Pancreas (tissue), 10 donors: ENCODE data around the gene DOCK4. TPM values are rescaled to one million over a fixed set of nuclear protein-coding genes. Genes with fewer than 3 reads are reported as not detected.

Experiments
- ATAC-seq, 4 donors: fragments of 200-7000 bp; cut with Tn5 transposase; one replicate each; pipeline versions ENCODE4 v1.8.0 to v1.9.1; 2020; ENCODE audit warnings: mild to moderate bottlenecking in 4 of 4, moderate library complexity in 4 of 4
- DNase-seq, 6 donors: peaks; one replicate each; pipeline ENCODE4 v3.0.0-alpha.2; 2020
- FAIRE-seq: peaks from 2 replicates; lab custom pipeline; 2012; peaks lifted over from hg19 to GRCh38; lab: Jason Lieb, UNC
- H3K27ac ChIP-seq, 4 donors: fragments of 200-600 bp; sonication (generic); 1 replicate in 3 of 4; 2 replicates in 1 of 4; pipeline versions ENCODE4 v1.5.0 to v1.8.0; 2020
- H3K27me3 ChIP-seq, 4 donors: fragments of 200-600 bp; one replicate each; pipeline ENCODE4 v1.8.0; 2021
- H3K36me3 ChIP-seq, 3 donors: fragments of 200-600 bp; sonication (generic) in 1 of 3; one replicate each; pipeline versions ENCODE4 v1.5.0 to v1.8.0; 2020 to 2021
- H3K4me1 ChIP-seq, 3 donors: fragments of 200-600 bp; one replicate each; pipeline ENCODE4 v1.8.0; 2021
- H3K4me3 ChIP-seq, 4 donors: fragments of 200-600 bp; sonication (generic) in 2 of 4; one replicate each; pipeline versions ENCODE4 v1.5.0 to v1.8.0; 2020 to 2021
- H3K9me3 ChIP-seq, 4 donors: fragments of 200-600 bp; one replicate each; pipeline ENCODE4 v1.8.0; 2021
- CTCF ChIP-seq, 4 donors: fragments of 200-600 bp; sonication (generic) in 3 of 4; IDR thresholded peaks; one replicate each; pipeline versions ENCODE4 v1.5.0 to v1.8.0; 2021; ENCODE audit warnings: antibody characterized with exemption in 4 of 4
- WGBS, 2 donors: extraction: QIAGEN DNeasy Blood & Tissue Kit; methylation state at CpG; one replicate each; pipeline ENCODE4 v1.1.7; 2013; 5-methylcytosine and 5-hydroxymethylcytosine counted together
- intact Hi-C, 3 donors: fragments of 100-400 bp; cut with DNase I; formaldehyde crosslinking; loops; one replicate each; pipeline versions ENCODE4 v1.11.1 to v1.14.2; 2022
- polyA plus RNA-seq, 2 donors: library from polyadenylated mRNA; stranded (reverse); fragments of 200-250 nt; gene quantifications; one replicate each; pipeline ENCODE4 v1.2.3, GENCODE V29; 2013
- total RNA-seq, 6 donors: library from RNA; stranded (reverse); fragmentation: NEBNext Ultra II Directional in 4 of 6; extraction: Animal tissue kit (Norgen Biotek cat#: 25700) in 4 of 6; gene quantifications; one replicate each; pipeline versions ENCODE4 v1.2.1 to v1.2.4, GENCODE V29; 2021 to 2023
- donor health status: healthy with polysubstance abuse.
- donor health status: DM: no; HTN: no; CAD: no; lungs with moderate emphysema.
- donor health status: DM: no; HTN: no; CAD: no.
- donor health status: control.
- donor health status: control.
- donor health status: Bipolar disorder and iron deficiency.
- donor health status: DM: yes; HTN: yes; CAD: no.
- donor health status: DM: no; HTN: no; CAD: no.
- donor health status: DM: no; HTN: no; CAD: no.
- donor health status: DM: yes; HTN: yes; CAD: no.

Gene DOCK4
- total and polyA plus RNA-seq, 8 donors: 5.4 to 15.5 (median 6.1) TPM

GRCh38 chr7:111801277-111801676 is 404.9 kb downstream of the DOCK4 start:
- intact Hi-C loops: no loop called here
- no peaks in the 10 kb centered on the region for H3K9me3 ChIP-seq
- no peak for ATAC-seq

GRCh38 chr7:111796671-111797070 is 409.5 kb downstream of the DOCK4 start:
- no peaks in the 10 kb centered on the region for H3K27me3 ChIP-seq
- WGBS, 2 donors: 75 to 76% methylated on average over 7 of the region's 7 CpGs
- FAIRE-seq (no peak), DNase-seq (no peak), ATAC-seq (no peak)
- no peak overlapping the region for H3K4me3 ChIP-seq
- H3K36me3 ChIP-seq: no peaks in the 10 kb centered on the region
- no peaks in the 10 kb centered on the region for H3K4me1 ChIP-seq
- no peaks in the 10 kb centered on the region for H3K9me3 ChIP-seq
- intact Hi-C loops: no loop called here
- TF ChIP-seq CTCF (IDR thresholded peaks at IDR 0.05): no peak
- no peak overlapping the region for H3K27ac ChIP-seq

More at GRCh38 chr7:111801277-111801676, 404.9 kb downstream of the DOCK4 start:
- no peak overlapping the region for H3K4me3 ChIP-seq
- TF ChIP-seq CTCF (IDR thresholded peaks at IDR 0.05): no peak
- no peaks in the 10 kb centered on the region for H3K36me3 ChIP-seq
- H3K27ac ChIP-seq: no peak overlapping the region
- H3K4me1 ChIP-seq: peaks cover 0 to 21% (median 16%) of the 10 kb centered on the region in 3 donors
- no peak for FAIRE-seq
- WGBS, 2 donors: 78 to 83% methylated on average over 4 of the region's 4 CpGs
- no peaks in the 10 kb centered on the region for H3K27me3 ChIP-seq
- no peak for DNase-seq

- TF ChIP-seq CTCF (IDR thresholded peaks at IDR 0.05): no peak
- FAIRE-seq (no peak), ATAC-seq (peak in 2 of 4 donors; percentile 38 to 42), DNase-seq (no peak)
- Histone ChIP-seq H3K36me3 (no peaks in the 10 kb centered on the region), H3K27ac (no peak overlapping the region), H3K9me3 (no peaks in the 10 kb centered on the region), H3K27me3 (no peaks in the 10 kb centered on the region), H3K4me3 (no peak overlapping the region), H3K4me1 (peaks cover 0 to 4% (median 4%) of the 10 kb centered on the region in 3 donors)
- intact Hi-C loops: no loop called here
Observed at GRCh38 chr7:111789870-111790269, 416.3 kb downstream of the DOCK4 start.

- no peaks in the 10 kb centered on the region for H3K27me3 ChIP-seq
- no peak overlapping the region for H3K27ac ChIP-seq
- DNase-seq (no peak), ATAC-seq (no peak), FAIRE-seq (no peak)
- no peak for TF ChIP-seq CTCF (IDR thresholded peaks at IDR 0.05)
- H3K4me1 ChIP-seq: peaks cover 0 to 4% (median 4%) of the 10 kb centered on the region in 3 donors
- 81 to 82% methylated on average over 1 of the region's 1 CpG for WGBS, 2 donors
- no peaks in the 10 kb centered on the region for H3K9me3 ChIP-seq
- H3K4me3 ChIP-seq: no peak overlapping the region
- intact Hi-C loops: no loop called here
- no peaks in the 10 kb centered on the region for H3K36me3 ChIP-seq
Observed at GRCh38 chr7:111789048-111789320, 417.2 kb downstream of the DOCK4 start.

GRCh38 chr7:111788286-111789047 is 417.7 kb downstream of the DOCK4 start:
- H3K4me3 ChIP-seq: no peak overlapping the region
- FAIRE-seq (no peak), DNase-seq (no peak), ATAC-seq (no peak)
- no peaks in the 10 kb centered on the region for H3K27me3 ChIP-seq
- no peaks in the 10 kb centered on the region for H3K36me3 ChIP-seq
- H3K27ac ChIP-seq: no peak overlapping the region
- TF ChIP-seq CTCF (IDR thresholded peaks at IDR 0.05): no peak
- H3K9me3 ChIP-seq: no peaks in the 10 kb centered on the region
- intact Hi-C loops: no loop called here
- peaks cover 0 to 4% (median 4%) of the 10 kb centered on the region in 3 donors for H3K4me1 ChIP-seq
- 39 to 46% methylated on average over 9 of the region's 9 CpGs for WGBS, 2 donors
